Mesenchymal stem cell (in vitro differentiated cells and primary cell): Measurements from ENCODE around the gene OR10G7. TPM values are rescaled to one million over a fixed set of nuclear protein-coding genes. Genes with fewer than 3 reads are reported as not detected.

Source experiments
- DNase-seq: peaks from one replicate; pipeline ENCODE4 v3.0.0-alpha.2; 2013
- H2AFZ ChIP-seq: one replicate; pipeline ENCODE4 v1.6.1; 2013; ENCODE audit warnings: low read depth, mild to moderate bottlenecking, control low read depth, inconsistent platforms, low read length, moderate library complexity
- H2AK5ac ChIP-seq: 2 replicates; pipeline ENCODE4 v1.6.1; 2013; ENCODE audit warnings: low read length, moderate library complexity, mild to moderate bottlenecking, inconsistent platforms; ENCODE audit not compliant: severe bottlenecking
- H2BK120ac ChIP-seq: one replicate; pipeline ENCODE4 v1.6.1; 2013; ENCODE audit warnings: low read depth, mild to moderate bottlenecking, inconsistent platforms, low read length, moderate library complexity
- H2BK12ac ChIP-seq, 2 experiments: one replicate each; pipeline ENCODE4 v1.6.1; 2013; ENCODE audit warnings: inconsistent platforms in 2 of 2, low read length in 2 of 2, mild to moderate bottlenecking in 2 of 2, moderate library complexity in 2 of 2, control low read depth in 1 of 2
- H2BK15ac ChIP-seq: one replicate; pipeline ENCODE4 v1.6.1; 2013; ENCODE audit warnings: mild to moderate bottlenecking, low read depth, inconsistent platforms; ENCODE audit not compliant: poor library complexity, severe bottlenecking
- H2BK5ac ChIP-seq: 2 replicates; pipeline ENCODE4 v1.6.1; 2013; ENCODE audit warnings: low read depth, mild to moderate bottlenecking, low read length, control low read depth, inconsistent platforms; ENCODE audit not compliant: poor library complexity, severe bottlenecking
- H3K14ac ChIP-seq, 2 experiments: one replicate each; pipeline ENCODE4 v1.6.1; 2013; ENCODE audit warnings: inconsistent platforms in 2 of 2, low read length in 2 of 2, control low read depth in 1 of 2, mild to moderate bottlenecking in 1 of 2, moderate library complexity in 1 of 2
- H3K18ac ChIP-seq, 2 experiments: one replicate each; pipeline ENCODE4 v1.6.1; 2013; ENCODE audit warnings: inconsistent platforms in 2 of 2, low read length in 2 of 2, control low read depth in 1 of 2, low read depth in 1 of 2, mild to moderate bottlenecking in 1 of 2
- H3K23ac ChIP-seq, 2 experiments: one replicate each; pipeline ENCODE4 v1.6.1; 2013; ENCODE audit warnings: inconsistent platforms in 2 of 2, low read length in 2 of 2, mild to moderate bottlenecking in 2 of 2, moderate library complexity in 2 of 2, control low read depth in 1 of 2
- H3K27ac ChIP-seq: 2 replicates; pipeline ENCODE4 v1.5.1; 2013; ENCODE audit warnings: mild to moderate bottlenecking, moderate library complexity, low read length, control low read depth, inconsistent platforms; ENCODE audit not compliant: poor library complexity, severe bottlenecking
- H3K27me3 ChIP-seq, 2 experiments: 2 replicates each; pipeline versions ENCODE4 v1.6.1 to v1.7.0; 2013; ENCODE audit warnings: low read length in 2 of 2, mild to moderate bottlenecking in 2 of 2, moderate library complexity in 2 of 2, control low read depth in 1 of 2, inconsistent platforms in 1 of 2; ENCODE audit not compliant: control insufficient read depth in 1 of 2, insufficient read depth in 1 of 2
- H3K36me3 ChIP-seq, 2 experiments: 2 replicates each; pipeline versions ENCODE4 v1.6.1 to v1.7.0; 2013; ENCODE audit warnings: low read length in 2 of 2, control low read depth in 1 of 2, inconsistent platforms in 1 of 2, low read depth in 1 of 2, mild to moderate bottlenecking in 1 of 2; ENCODE audit not compliant: insufficient read depth in 2 of 2, control insufficient read depth in 1 of 2
- H3K4ac ChIP-seq, 2 experiments: one replicate each; pipeline ENCODE4 v1.6.1; 2013; ENCODE audit warnings: inconsistent platforms in 2 of 2, low read length in 2 of 2, mild to moderate bottlenecking in 2 of 2, moderate library complexity in 2 of 2, control low read depth in 1 of 2, low read depth in 1 of 2
- H3K4me1 ChIP-seq: 2 replicates; pipeline ENCODE4 v1.6.1; 2013; ENCODE audit warnings: low read depth, low read length, control low read depth; ENCODE audit not compliant: control insufficient read depth, insufficient read depth
- H3K4me2 ChIP-seq: 2 replicates; pipeline ENCODE4 v1.6.1; 2013; ENCODE audit warnings: low read length, mild to moderate bottlenecking, inconsistent platforms; ENCODE audit not compliant: poor library complexity, severe bottlenecking
- H3K4me3 ChIP-seq, 2 experiments: 2 replicates each; pipeline versions ENCODE4 v1.5.1 to v1.7.0; 2013; ENCODE audit warnings: low read length in 2 of 2, mild to moderate bottlenecking in 2 of 2, control low read depth in 1 of 2, low read depth in 1 of 2; ENCODE audit not compliant: insufficient read depth in 1 of 2
- H3K79me1 ChIP-seq: replicated peaks from 2 replicates; pipeline ENCODE4 v1.6.1; 2013; ENCODE audit warnings: mild to moderate bottlenecking, control low read depth, low read length, inconsistent platforms; ENCODE audit not compliant: poor library complexity, severe bottlenecking
- H3K9ac ChIP-seq: 2 replicates; pipeline ENCODE4 v1.7.0; 2013; ENCODE audit warnings: mild to moderate bottlenecking, low read length, moderate library complexity
- H3K9me3 ChIP-seq: 2 replicates; pipeline ENCODE4 v1.7.0; 2013; ENCODE audit warnings: mild to moderate bottlenecking, low read length; ENCODE audit not compliant: control insufficient read depth
- H4K8ac ChIP-seq: one replicate; pipeline ENCODE4 v1.6.1; 2013; ENCODE audit warnings: inconsistent platforms, mild to moderate bottlenecking, low read length, moderate library complexity
- H4K91ac ChIP-seq: one replicate; pipeline ENCODE4 v1.6.1; 2013; ENCODE audit warnings: mild to moderate bottlenecking, low read length, inconsistent platforms
- WGBS: methylation state at CpG from one replicate; pipeline ENCODE4 v1.1.7; 2013; ENCODE audit warnings: mixed read lengths; 5-methylcytosine and 5-hydroxymethylcytosine counted together
- polyA plus RNA-seq, 2 experiments: library from polyadenylated mRNA; stranded (reverse); fragments of 200-250 nt; gene quantifications; one replicate each; pipeline ENCODE4 v1.2.3, GENCODE V29; 2013

OR10G7 gene, protein sequence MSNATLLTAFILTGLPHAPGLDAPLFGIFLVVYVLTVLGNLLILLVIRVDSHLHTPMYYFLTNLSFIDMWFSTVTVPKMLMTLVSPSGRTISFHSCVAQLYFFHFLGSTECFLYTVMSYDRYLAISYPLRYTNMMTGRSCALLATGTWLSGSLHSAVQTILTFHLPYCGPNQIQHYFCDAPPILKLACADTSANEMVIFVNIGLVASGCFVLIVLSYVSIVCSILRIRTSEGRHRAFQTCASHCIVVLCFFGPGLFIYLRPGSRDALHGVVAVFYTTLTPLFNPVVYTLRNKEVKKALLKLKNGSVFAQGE
- not detected for polyA plus RNA-seq (2013, experiment 1 of 2)
- not detected for polyA plus RNA-seq (2013, experiment 2 of 2)

GRCh38 chr11:124041254-124041653 is at the start of gene OR10G7:
Gene OR10G7 (minus strand): TSS chr11:124041325. CDS start chr11:124039001, 2,324 bp downstream.
- no peak for DNase-seq
- no peaks in the 10 kb centered on the region for H3K27me3 ChIP-seq
- H2BK15ac ChIP-seq = no peak within 1 kb of the TSS
- H3K9ac ChIP-seq = no peak within 1 kb of the TSS
- no CpG with 5 or more reads among the region's 1 CpG for WGBS
- H2AK5ac ChIP-seq = no peak within 1 kb of the TSS
- no peak within 1 kb of the TSS for H2BK5ac ChIP-seq
- H2BK120ac ChIP-seq = no peak within 1 kb of the TSS
- H3K18ac ChIP-seq = no peak within 1 kb of the TSS
- H3K9me3 ChIP-seq = no peaks in the 10 kb centered on the region
- no peak within 1 kb of the TSS for H4K91ac ChIP-seq
- H2AFZ ChIP-seq = no peak within 1 kb of the TSS
- H3K4ac ChIP-seq = no peak within 1 kb of the TSS
- H4K8ac ChIP-seq = no peak within 1 kb of the TSS
- H3K79me1 ChIP-seq = no peaks in the 10 kb centered on the region
- no peaks in the 10 kb centered on the region for H3K36me3 ChIP-seq
- no peak within 1 kb of the TSS for H2BK12ac ChIP-seq
- H3K14ac ChIP-seq = no peak within 1 kb of the TSS
- no peak within 1 kb of the TSS for H3K27ac ChIP-seq
- H3K4me1 ChIP-seq = no peaks in the 10 kb centered on the region
- H3K4me2 ChIP-seq = no peak within 1 kb of the TSS
- H3K23ac ChIP-seq = no peak within 1 kb of the TSS
- no peak within 1 kb of the TSS for H3K4me3 ChIP-seq

- Histone ChIP-seq H3K9me3 (no peaks in the 10 kb centered on the region), H3K4me3 (no peak overlapping the region), H2BK12ac (no peak overlapping the region), H3K4me2 (no peak overlapping the region), H3K4ac (no peak overlapping the region), H2AFZ (no peak overlapping the region), H3K9ac (no peak overlapping the region), H3K27me3 (peaks cover 0 to 20% of the 10 kb centered on the region in 2 experiments), H2BK5ac (no peak overlapping the region), H3K23ac (no peak overlapping the region), H4K8ac (no peak overlapping the region), H2BK15ac (no peak overlapping the region), H2BK120ac (no peak overlapping the region), H3K79me1 (no peaks in the 10 kb centered on the region), H3K27ac (no peak overlapping the region), H3K4me1 (no peaks in the 10 kb centered on the region), H4K91ac (no peak overlapping the region), H3K36me3 (no peaks in the 10 kb centered on the region), H3K14ac (no peak overlapping the region), H3K18ac (no peak overlapping the region), H2AK5ac (no peak overlapping the region)
- 67% methylated on average over 6 of the region's 10 CpGs for WGBS
- DNase-seq = no peak
These were observed 45.1 kb upstream of the OR10G7 start for GRCh38 chr11:124085997-124086846.

GRCh38 chr11:124085583-124085982 is 44.5 kb upstream of the OR10G7 start:
- H3K18ac ChIP-seq = no peak overlapping the region
- H3K79me1 ChIP-seq = no peaks in the 10 kb centered on the region
- DNase-seq = no peak
- 89% methylated on average over 3 of the region's 3 CpGs for WGBS
- no peak overlapping the region for H4K8ac ChIP-seq
- H3K4me1 ChIP-seq = no peaks in the 10 kb centered on the region
- H3K4me3 ChIP-seq = no peak overlapping the region
- H3K9me3 ChIP-seq = no peaks in the 10 kb centered on the region
- no peak overlapping the region for H3K23ac ChIP-seq
- no peak overlapping the region for H3K4ac ChIP-seq
- H3K9ac ChIP-seq = no peak overlapping the region
- H2AFZ ChIP-seq = no peak overlapping the region
- H2BK12ac ChIP-seq = no peak overlapping the region
- no peak overlapping the region for H4K91ac ChIP-seq
- H3K14ac ChIP-seq = no peak overlapping the region
- H2BK15ac ChIP-seq = no peak overlapping the region
- H3K27ac ChIP-seq = no peak overlapping the region
- no peak overlapping the region for H2AK5ac ChIP-seq
- no peak overlapping the region for H2BK5ac ChIP-seq
- H3K4me2 ChIP-seq = no peak overlapping the region
- H3K36me3 ChIP-seq = no peaks in the 10 kb centered on the region
- H2BK120ac ChIP-seq = no peak overlapping the region
- H3K27me3 ChIP-seq = peaks cover 0 to 20% of the 10 kb centered on the region in 2 experiments

GRCh38 chr11:124082371-124082770 is 41.2 kb upstream of the OR10G7 start:
- no peaks in the 10 kb centered on the region for H3K9me3 ChIP-seq
- no peak overlapping the region for H2BK120ac ChIP-seq
- no peak overlapping the region for H3K23ac ChIP-seq
- H3K4me1 ChIP-seq = no peaks in the 10 kb centered on the region
- no peak overlapping the region for H3K4me3 ChIP-seq
- no peak overlapping the region for H3K18ac ChIP-seq
- no peak overlapping the region for H2BK5ac ChIP-seq
- H2BK15ac ChIP-seq = no peak overlapping the region
- H2AK5ac ChIP-seq = no peak overlapping the region
- no peak overlapping the region for H2AFZ ChIP-seq
- H4K8ac ChIP-seq = no peak overlapping the region
- 91% methylated on average over 4 of the region's 4 CpGs for WGBS
- no peak overlapping the region for H3K4ac ChIP-seq
- no peak overlapping the region for H3K27ac ChIP-seq
- no peak for DNase-seq
- no peak overlapping the region for H3K4me2 ChIP-seq
- H3K9ac ChIP-seq = no peak overlapping the region
- peaks cover 0 to 24% of the 10 kb centered on the region in 2 experiments for H3K27me3 ChIP-seq
- H4K91ac ChIP-seq = no peak overlapping the region
- no peak overlapping the region for H2BK12ac ChIP-seq
- H3K79me1 ChIP-seq = no peaks in the 10 kb centered on the region
- no peak overlapping the region for H3K14ac ChIP-seq
- no peaks in the 10 kb centered on the region for H3K36me3 ChIP-seq
